HEK293T (cell line): ENCODE data around the gene TCAIM.

Source experiments
- BHLHE40 ChIP-seq: fragments of 450-650 bp; IDR thresholded peaks from 2 replicates; pipeline ENCODE4 v1.6.1; 2016; ENCODE audit warnings: mild to moderate bottlenecking, moderate library complexity, borderline replicate concordance
- FOXA1 ChIP-seq: fragments of 450-650 bp; IDR thresholded peaks from 2 replicates; pipeline ENCODE4 v1.6.1; 2016; ENCODE audit warnings: mild to moderate bottlenecking
- FOXK2 ChIP-seq: fragments of 450-650 bp; IDR thresholded peaks from 2 replicates; pipeline ENCODE4 v1.6.1; 2016; ENCODE audit warnings: mild to moderate bottlenecking
- FOXM1 ChIP-seq: fragments of 450-650 bp; IDR thresholded peaks from 2 replicates; pipeline ENCODE4 v1.6.1; 2017; ENCODE audit warnings: mild to moderate bottlenecking, borderline replicate concordance

GRCh38 chr3:44342176-44342790 lies 3.7 kb downstream of the TCAIM start:
- TF ChIP-seq FOXA1 (no peak), FOXK2 (no peak), BHLHE40 (no peak), FOXM1 (no peak)
